GM12878 (cell line): ENCODE results near the gene CDK13. TPM values are rescaled to one million over a fixed set of nuclear protein-coding genes. Genes with fewer than 3 reads are reported as not detected.
A peak's percentile ranks its signal among the peaks of the same experiment; 100 is the strongest.

Source experiments
- ATAC-seq: fragments of 200-7000 bp; cut with Tn5 transposase; 3 replicates; pipeline ENCODE4 v1.9.1; 2020; ENCODE audit warnings: mild to moderate bottlenecking, moderate library complexity
- Bru-seq: library from RNA; stranded (reverse); fragments of 400-500 nt; gene quantifications from one replicate; lab custom pipeline; 2021; lab: Mats Ljungman, UMichigan
- BruChase-seq, 2 experiments: library from RNA; stranded (reverse); fragments of 400-500 nt; gene quantifications; one replicate each; lab custom pipeline; 2021; lab: Mats Ljungman, UMichigan
- BruUV-seq: library from RNA; stranded (reverse); fragments of 400-500 nt; replicated peaks from 2 replicates; lab custom pipeline; 2021; lab: Mats Ljungman, UMichigan
- CTCF ChIA-PET: fragments of 300-600 bp; sonication (Branson Sonifier 250); formaldehyde crosslinking; extraction: SDS; loops from one replicate; lab custom pipeline; 2021; ENCODE audit warnings: inconsistent platforms; lab: Yijun Ruan, JAX
- POLR2A ChIA-PET: fragments of 350-600 bp; formaldehyde crosslinking; extraction: SDS; loops from one replicate; lab custom pipeline; 2021; ENCODE audit warnings: inconsistent platforms; lab: Charles Lee
- RAD21 ChIA-PET: fragments of 300-600 bp; sonication (Branson Sonifier 250); formaldehyde crosslinking; loops from one replicate; lab custom pipeline; 2023; ENCODE audit warnings: antibody characterized with exemption; ENCODE audit not compliant: unreplicated experiment; lab: Charles Lee
- SMC1A ChIA-PET: fragments of 300-600 bp; sonication (Branson Sonifier 250); formaldehyde crosslinking; loops from one replicate; lab custom pipeline; 2023; ENCODE audit not compliant: unreplicated experiment, uncharacterized antibody; lab: Charles Lee
- DNase-seq: peaks from one replicate; pipeline ENCODE4 v3.0.0-alpha.2; 2011; ENCODE audit warnings: low read depth, low spot score
- FAIRE-seq: peaks from 3 replicates; lab custom pipeline; 2011; peaks lifted over from hg19 to GRCh38; lab: Jason Lieb, UNC
- H2AFZ ChIP-seq: 2 replicates; pipeline ENCODE4 v1.6.0; 2011; ENCODE audit warnings: low read depth, low read length, control low read depth; ENCODE audit not compliant: control insufficient read depth
- H3K27ac ChIP-seq: 2 replicates; pipeline ENCODE4 v1.5.1; 2011; ENCODE audit warnings: control low read depth; ENCODE audit not compliant: control insufficient read depth, insufficient read depth
- H3K27me3 ChIP-seq, 2 experiments: replicated peaks in 1 of 2; 2 replicates each; pipeline versions ENCODE4 v1.6.0 to v1.6.1; 2011; ENCODE audit warnings: low read length in 1 of 2; ENCODE audit not compliant: control insufficient read depth in 2 of 2, insufficient read depth in 2 of 2
- H3K36me3 ChIP-seq, 2 experiments: 2 replicates each; pipeline ENCODE4 v1.5.1; 2011; ENCODE audit warnings: low read length in 1 of 2; ENCODE audit not compliant: control insufficient read depth in 2 of 2, insufficient read depth in 2 of 2
- H3K4me1 ChIP-seq: 2 replicates; pipeline ENCODE4 v1.6.1; 2011; ENCODE audit warnings: mild to moderate bottlenecking, low read length, moderate library complexity, mixed read lengths; ENCODE audit not compliant: control insufficient read depth, insufficient read depth
- H3K4me2 ChIP-seq: 2 replicates; pipeline ENCODE4 v1.6.0; 2011; ENCODE audit warnings: control low read depth; ENCODE audit not compliant: control insufficient read depth, insufficient read depth
- H3K4me3 ChIP-seq: fragments of 200-600 bp; sonication (generic); 2 replicates; pipeline ENCODE4 v1.5.1; 2016
- H3K79me2 ChIP-seq: 2 replicates; pipeline ENCODE4 v1.6.0; 2011; ENCODE audit warnings: low read length; ENCODE audit not compliant: control insufficient read depth, insufficient read depth
- H3K9ac ChIP-seq: 2 replicates; pipeline ENCODE4 v1.8.0; 2011; ENCODE audit warnings: low read length, control low read depth, mixed read lengths; ENCODE audit not compliant: control insufficient read depth, insufficient read depth
- H3K9me3 ChIP-seq: replicated peaks from 3 replicates; pipeline ENCODE4 v1.5.1; 2011; ENCODE audit warnings: mild to moderate bottlenecking, low read length; ENCODE audit not compliant: control insufficient read depth, insufficient read depth
- H4K20me1 ChIP-seq: 2 replicates; pipeline ENCODE4 v1.6.0; 2011; ENCODE audit not compliant: control insufficient read depth, insufficient read depth
- CBX3 ChIP-seq: fragments of 200-600 bp; sonication (generic); IDR thresholded peaks from 2 replicates; pipeline ENCODE4 v1.6.1; 2016; ENCODE audit warnings: low read depth, borderline replicate concordance
- CHD2 ChIP-seq: IDR thresholded peaks from 2 replicates; pipeline ENCODE4 v1.6.1; 2011; ENCODE audit warnings: low read depth, low read length, improper control_type of control experiment, borderline replicate concordance
- CREB1 ChIP-seq: IDR thresholded peaks from 2 replicates; pipeline ENCODE4 v1.6.1; 2012; ENCODE audit warnings: low read depth, mild to moderate bottlenecking, inconsistent platforms
- ETV6 ChIP-seq, 2 experiments: fragments of 450-650 bp in 1 of 2; IDR thresholded peaks in 1 of 2; conservative IDR thresholded peaks in 1 of 2; 2 replicates each; pipeline ENCODE4 v1.6.1; 2014; ENCODE audit warnings: antibody characterized with exemption in 1 of 2, borderline replicate concordance in 1 of 2, low read depth in 1 of 2, mild to moderate bottlenecking in 1 of 2, moderate library complexity in 1 of 2
- GABPA ChIP-seq: IDR thresholded peaks from 2 replicates; pipeline ENCODE4 v1.6.1; 2014; ENCODE audit warnings: antibody characterized with exemption, low read depth, mild to moderate bottlenecking, inconsistent platforms
- JUNB ChIP-seq: IDR thresholded peaks from 2 replicates; pipeline ENCODE4 v1.6.1; 2016; ENCODE audit warnings: antibody characterized with exemption, mild to moderate bottlenecking
- MTA2 ChIP-seq: fragments of 450-650 bp; IDR thresholded peaks from 2 replicates; pipeline ENCODE4 v1.6.1; 2016; ENCODE audit warnings: low read depth, mild to moderate bottlenecking, moderate library complexity
- NFIC ChIP-seq: IDR thresholded peaks from 2 replicates; pipeline ENCODE4 v1.6.1; 2012; ENCODE audit warnings: low read depth, mild to moderate bottlenecking, inconsistent platforms, low read length, moderate library complexity
- POLR2A ChIP-seq: IDR thresholded peaks from 2 replicates; pipeline ENCODE4 v1.6.1; 2011; ENCODE audit warnings: low read depth, mild to moderate bottlenecking, low read length
- POLR2AphosphoS5 ChIP-seq: IDR thresholded peaks from 2 replicates; pipeline ENCODE4 v1.6.1; 2011; ENCODE audit warnings: mild to moderate bottlenecking, low read length, inconsistent platforms
- POU2F2 ChIP-seq: IDR thresholded peaks from 3 replicates; pipeline ENCODE4 v1.6.1; 2011; ENCODE audit warnings: low read depth, mild to moderate bottlenecking, low read length, borderline replicate concordance
- SIN3A ChIP-seq: IDR thresholded peaks from 2 replicates; pipeline ENCODE4 v1.6.1; 2012; ENCODE audit warnings: low read depth, low read length, improper control_type of control experiment
- SMARCA5 ChIP-seq: fragments of 450-650 bp; IDR thresholded peaks from 2 replicates; pipeline ENCODE4 v1.6.1; 2017; ENCODE audit warnings: mild to moderate bottlenecking
- SREBF1 ChIP-seq: IDR thresholded peaks from 2 replicates; pipeline ENCODE4 v1.6.1; 2012; ENCODE audit warnings: mild to moderate bottlenecking, low read length
- TARDBP ChIP-seq: IDR thresholded peaks from 2 replicates; pipeline ENCODE4 v1.6.1; 2016; ENCODE audit warnings: borderline replicate concordance
- TCF3 ChIP-seq: IDR thresholded peaks from 2 replicates; pipeline ENCODE4 v1.6.1; 2012; ENCODE audit warnings: low read depth, mild to moderate bottlenecking, low read length, borderline replicate concordance; ENCODE audit not compliant: insufficient read depth
- TCF7 ChIP-seq: IDR thresholded peaks from 2 replicates; pipeline ENCODE4 v1.6.1; 2014; ENCODE audit warnings: antibody characterized with exemption, borderline replicate concordance
- ZNF687 ChIP-seq: fragments of 450-650 bp; IDR thresholded peaks from 2 replicates; pipeline ENCODE4 v1.6.1; 2017; ENCODE audit warnings: mild to moderate bottlenecking, moderate library complexity
- WGBS: methylation state at CpG from one replicate; pipeline ENCODE4 v1.1.6; 2016; ENCODE audit warnings: low lambda C conversion rate; ENCODE audit not compliant: insufficient replicate concordance, insufficient coverage; ENCODE audit errors: missing lambda C conversion rate; 5-methylcytosine and 5-hydroxymethylcytosine counted together
- in situ Hi-C: fragments of 300-500 bp; cut with MboI; formaldehyde crosslinking; loops from 9 replicates; pipeline ENCODE4 v1.14.3; 2018; ENCODE audit warnings: mixed read lengths
- intact Hi-C: fragments of 100-400 bp; cut with micrococcal nuclease; formaldehyde crosslinking; loops from one replicate; pipeline ENCODE4 v1.14.2; 2022; ENCODE audit not compliant: unreplicated experiment
- long read RNA-seq, 2 experiments: library from polyadenylated mRNA; unstranded; transcript quantifications; one replicate each; pipeline ENCODE4 v2.0.0, GENCODE V29; 2019 to 2020
- polyA minus RNA-seq, 3 experiments: library from RNA; depleted of rRNA, polyadenylated mRNA; stranded (reverse); fragments of >200 nt; gene quantifications; 2 replicates each; pipeline ENCODE4 v1.2.3, GENCODE V29; 2011
- polyA plus RNA-seq, 11 experiments: library from polyadenylated mRNA; depleted of rRNA in 4 of 11; unstranded in 6 of 11; stranded (reverse) in 5 of 11; fragments of >200 nt; fragmentation: Nextera tagmentation in 4 of 11; fragmentation: Illumina TruSeq in 1 of 11; extraction: Ambion mirVana in 4 of 11; extraction: Trizol in 1 of 11; gene quantifications; 1 replicate in 1 of 11; 2 replicates in 10 of 11; pipeline versions ENCODE4 v1.2.1 to v1.2.3, GENCODE V29; 2011 to 2016; ENCODE audit warnings: inconsistent platforms in 2 of 11, missing spikeins in 2 of 11, low read depth in 1 of 11
- total RNA-seq, 4 experiments: library from RNA; depleted of rRNA in 3 of 4; stranded (reverse); fragments of >200 nt in 3 of 4; fragmentation: Illumina TruSeq in 1 of 4; extraction: Trizol in 1 of 4; gene quantifications; 2 replicates each; pipeline versions ENCODE4 v1.2.1 to v1.2.3, GENCODE V29; 2013 to 2021

The CDK13 gene
- 305 and 318 TPM in 2 replicates for total RNA-seq (2013; cell fraction: nucleolus; rRNA removed)
- 37.3 and 37.5 TPM in 2 replicates for total RNA-seq (2014; rRNA removed)
- total RNA-seq (2014; rRNA removed; fragmentation: Illumina TruSeq; extraction: Trizol) = 43.4 and 50.2 TPM in 2 replicates
- 30.9 and 35.2 TPM in 2 replicates for total RNA-seq (2021)
- polyA plus RNA-seq (2011; ENCODE audit: low read depth) = 23.1 TPM
- polyA plus RNA-seq (2011; rRNA removed) = 43.2 and 44.4 TPM in 2 replicates
- polyA plus RNA-seq (2011; cell fraction: cytosol; rRNA removed) = 27.5 and 30.6 TPM in 2 replicates
- 47.1 and 58.2 TPM in 2 replicates for polyA plus RNA-seq (2011; cell fraction: nucleus; rRNA removed)
- 25.4 and 29.7 TPM in 2 replicates for polyA plus RNA-seq (2012)
- polyA plus RNA-seq (2014; fragmentation: Illumina TruSeq; extraction: Trizol) = 40.6 and 47.6 TPM in 2 replicates
- 10 to 100 TPM; 10.8 to 14.2 TPM for polyA plus RNA-seq (2014; fragmentation: Nextera tagmentation; extraction: Ambion mirVana)
- polyA plus RNA-seq (2014; rRNA removed) = 20.8 and 21.1 TPM in 2 replicates
- 10 to 100 TPM; 11.1 to 15.0 TPM for polyA plus RNA-seq (2016; fragmentation: Nextera tagmentation; extraction: Ambion mirVana)
- polyA minus RNA-seq (2011; rRNA and poly(A)+ RNA removed) = 97.4 and 106 TPM in 2 replicates
- 26.7 and 27.9 TPM in 2 replicates for polyA minus RNA-seq (2011; cell fraction: cytosol; rRNA and poly(A)+ RNA removed)
- 66.0 and 120 TPM in 2 replicates for polyA minus RNA-seq (2011; cell fraction: nucleus; rRNA and poly(A)+ RNA removed)
- percentile 89 among the genes with signal in this experiment for Bru-seq, nascent RNA
- BruChase-seq, experiment 1, labeled RNA remaining after a 6-hour chase = percentile 88 among the genes with signal in this experiment
- percentile 91 among the genes with signal in this experiment for BruChase-seq, experiment 2, labeled RNA remaining after a 2-hour chase
- long read RNA-seq, experiment 1, partial matches to known transcripts = 1 of 3 reads
- long read RNA-seq, experiment 1, other reads (novel, unspliced or antisense) = 2 of 3 reads
- long read RNA-seq, experiment 2, partial matches to known transcripts = 7 of 15 reads
- long read RNA-seq, experiment 2, other reads (novel, unspliced or antisense) = 7 of 15 reads

GRCh38 chr7:39949971-39950472 is at the start of gene CDK13:
Gene CDK13, plus strand, starts transcription at chr7:39950256. Its CDS starts 386 bp downstream, at chr7:39950642.
- FAIRE-seq (no peak), ATAC-seq (peak; percentile 71), DNase-seq (peak; percentile 74)
- Histone ChIP-seq H3K27me3 (no peaks in the 10 kb centered on the region), H3K4me2 (peak within 1 kb of the TSS; percentile 70), H2AFZ (peak within 1 kb of the TSS; percentile 82), H4K20me1 (no peaks in the 10 kb centered on the region; the same call in none of the 2 replicates), H3K36me3 (0 out of 4 replicates have a peak, but pooled peaks cover 0 to 6% of the 10 kb centered on the region in 2 experiments), H3K4me1 (peaks cover 9% of the 10 kb centered on the region; the same call in 1 of the 2 replicates), H3K9ac (peak within 1 kb of the TSS; percentile 95), H3K27ac (peak within 1 kb of the TSS; percentile 98), H3K4me3 (peak within 1 kb of the TSS; percentile 93), H3K9me3 (no peaks in the 10 kb centered on the region), H3K79me2 (peaks cover 55% of the 10 kb centered on the region)
- intact Hi-C loops = loop anchor here (2.0 to 10.0 kb wide), 9 partner anchors 103 to 1757 kb away; partner anchors contain the start of genes MPLKIP, SUGCT and YAE1
- in situ Hi-C loops = no loop called here
- RAD21 ChIA-PET = interaction anchor here (0.6 to 4.1 kb wide), 2 partner anchors 54 to 213 kb away, joined by 3 to 23 read pairs; no protein-coding TSS in a partner anchor
- BruUV-seq = no TSS peak
- 1% methylated on average over 48 of the region's 59 CpGs for WGBS
- CTCF ChIA-PET = no interaction called here
- SMC1A ChIA-PET = interaction anchor here (1.8 kb wide), 1 partner anchor 655 kb away, joined by 3 read pairs; no protein-coding TSS in a partner anchor
- POLR2A ChIA-PET = no interaction called here
- TF ChIP-seq POU2F2 (peak; percentile 69; the same call in 2 of the 3 replicates), NFIC (no peak), CBX3 (no peak), SMARCA5 (peak; percentile 84; the same call in 1 of the 2 replicates), JUNB (no peak), CHD2 (peak; percentile 61; the same call in 1 of the 2 replicates), TARDBP (no peak), SIN3A (peak; percentile 67; the same call in 1 of the 2 replicates), TCF7 (no peak), SREBF1 (no peak), ZNF687 (peak; percentile 83), POLR2AphosphoS5 (peak; percentile 87; the same call in 1 of the 2 replicates), TCF3 (peak; percentile 64), POLR2A (peak; percentile 93), GABPA (no peak), ETV6 (conservative IDR thresholded peaks at IDR 0.05 in 1 of 2, IDR thresholded peaks at IDR 0.05 in 1 of 2; ENCODE audit: borderline replicate concordance in 1 of 2, low read depth in 1 of 2) (0 out of 4 replicates have a peak, but pooled peaks of 1 of the 2 experiments have one; percentile 18), MTA2 (peak; percentile 22; the same call in 1 of the 2 replicates), CREB1 (peak; percentile 77; the same call in 1 of the 2 replicates)
